HG03469 (cell line): ENCODE results near the gene ASCC1.
A peak's percentile ranks its signal among the peaks of the same experiment; 100 is the strongest.
"Not testable (repeated sequence)": the region's sequence is repeated elsewhere in the genome, so short reads cannot be mapped to it uniquely, and the experiment has no call there.

Experiments used
- ATAC-seq: cut with Tn5 transposase; IDR thresholded peaks from one replicate; pipeline ENCODE4 v1.9.1; 2021; ENCODE audit warnings: mild to moderate bottlenecking, moderate library complexity, moderate number of reproducible peaks; ENCODE audit not compliant: unreplicated experiment

ASCC1 gene

GRCh38 chr10:72133517-72133916 lies 82.6 kb downstream of the ASCC1 start:
- ATAC-seq, result peak; percentile 64

GRCh38 chr10:72132854-72133253 lies 83.2 kb downstream of the ASCC1 start:
- ATAC-seq, result no peak

GRCh38 chr10:72127571-72127970 lies 88.5 kb downstream of the ASCC1 start:
- ATAC-seq, result no peak

GRCh38 chr10:72126872-72127232 lies 89.2 kb downstream of the ASCC1 start:
- ATAC-seq, result no peak

GRCh38 chr10:72126184-72126871 lies 89.7 kb downstream of the ASCC1 start:
- no peak for ATAC-seq

GRCh38 chr10:72124989-72125388 lies 91.1 kb downstream of the ASCC1 start:
- no peak for ATAC-seq

- no peak for ATAC-seq
These were observed 91.7 kb downstream of the ASCC1 start for GRCh38 chr10:72124381-72124780.

- ATAC-seq, result no peak
These were observed 92.5 kb downstream of the ASCC1 start for GRCh38 chr10:72123616-72124015.

- no peak for ATAC-seq
These were observed 93.9 kb downstream of the ASCC1 start for GRCh38 chr10:72122221-72122620.

GRCh38 chr10:72121389-72121788 lies 94.7 kb downstream of the ASCC1 start:
- no peak for ATAC-seq

GRCh38 chr10:72116372-72116771 lies 99.7 kb downstream of the ASCC1 start:
- no peak for ATAC-seq

GRCh38 chr10:72114706-72115450 lies 101.2 kb downstream of the ASCC1 start:
- ATAC-seq, result no peak

GRCh38 chr10:72110673-72111401 lies 105.2 kb downstream of the ASCC1 start:
- ATAC-seq, result no peak

- ATAC-seq, result no peak
These were observed 106.4 kb downstream of the ASCC1 start for GRCh38 chr10:72109636-72110157.

GRCh38 chr10:72108830-72109635 lies 107.0 kb downstream of the ASCC1 start:
- no peak for ATAC-seq

- ATAC-seq, result not testable (repeated sequence)
These were observed 108.1 kb downstream of the ASCC1 start for GRCh38 chr10:72108004-72108370.

GRCh38 chr10:72107325-72108003 lies 108.6 kb downstream of the ASCC1 start:
- no peak for ATAC-seq

- no peak for ATAC-seq
These were observed 109.2 kb downstream of the ASCC1 start for GRCh38 chr10:72106896-72107295.

GRCh38 chr10:72106154-72106849 lies 109.8 kb downstream of the ASCC1 start:
- ATAC-seq, result no peak

- ATAC-seq, result no peak
These were observed 110.4 kb downstream of the ASCC1 start for GRCh38 chr10:72105710-72106109.
